KMS-11 (cell line): Measurements from ENCODE around the gene PRDM16.

ENCODE experiments used
- H2AFZ ChIP-seq: fragments of 200-600 bp; sonication (generic); 2 replicates; pipeline ENCODE4 v1.6.1; 2016; ENCODE audit warnings: antibody characterized with exemption, mixed run types, low read depth
- H3K27ac ChIP-seq: fragments of 200-600 bp; sonication (generic); 2 replicates; pipeline ENCODE4 v1.6.1; 2016; ENCODE audit warnings: mild to moderate bottlenecking, mixed run types
- H3K27me3 ChIP-seq: fragments of 200-600 bp; sonication (generic); 2 replicates; pipeline ENCODE4 v1.6.1; 2017; ENCODE audit warnings: mild to moderate bottlenecking, low read depth, mixed run types, moderate library complexity; ENCODE audit not compliant: insufficient read depth
- H3K36me3 ChIP-seq: fragments of 200-600 bp; sonication (generic); 2 replicates; pipeline ENCODE4 v1.6.1; 2017; ENCODE audit warnings: mild to moderate bottlenecking, mixed run types; ENCODE audit not compliant: insufficient read depth
- H3K4me1 ChIP-seq: fragments of 200-600 bp; sonication (generic); 2 replicates; pipeline ENCODE4 v1.6.1; 2016; ENCODE audit warnings: mild to moderate bottlenecking, low read depth, mixed run types; ENCODE audit not compliant: poor library complexity, severe bottlenecking
- H3K4me2 ChIP-seq: fragments of 200-600 bp; sonication (generic); 2 replicates; pipeline ENCODE4 v1.7.0; 2016; ENCODE audit warnings: mild to moderate bottlenecking, mixed run types
- H3K4me3 ChIP-seq: fragments of 200-600 bp; sonication (generic); IDR thresholded peaks from 2 replicates; pipeline ENCODE4 v1.6.1; 2017; ENCODE audit warnings: low read depth, low read length, mixed read lengths; ENCODE audit not compliant: insufficient read depth
- H3K79me2 ChIP-seq: fragments of 200-600 bp; sonication (generic); 2 replicates; pipeline ENCODE4 v1.6.1; 2016; ENCODE audit warnings: low read depth, mixed run types; ENCODE audit not compliant: insufficient read depth
- H3K9ac ChIP-seq: fragments of 200-600 bp; sonication (generic); 2 replicates; pipeline ENCODE4 v1.6.1; 2016; ENCODE audit warnings: mild to moderate bottlenecking, mixed run types
- H4K20me1 ChIP-seq: fragments of 200-600 bp; sonication (generic); 2 replicates; pipeline ENCODE4 v1.6.1; 2016; ENCODE audit warnings: mild to moderate bottlenecking, mixed run types; ENCODE audit not compliant: insufficient read depth
- CTCF ChIP-seq: fragments of 200-600 bp; sonication (generic); conservative IDR thresholded peaks from 2 replicates; pipeline ENCODE4 v1.6.1; 2017; ENCODE audit warnings: low read depth, mild to moderate bottlenecking, antibody characterized with exemption, low read length, moderate library complexity, mixed read lengths

The PRDM16 gene

GRCh38 chr1:3185896-3186525 lies 117.0 kb downstream of the PRDM16 start:
- Histone ChIP-seq H3K9ac (no peak overlapping the region), H4K20me1 (no peaks in the 10 kb centered on the region), H2AFZ (no peak overlapping the region), H3K27ac (no peak overlapping the region), H3K4me1 (no peaks in the 10 kb centered on the region), H3K27me3 (peaks cover 50% of the 10 kb centered on the region), H3K79me2 (no peaks in the 10 kb centered on the region), H3K36me3 (no peaks in the 10 kb centered on the region), H3K4me3 (no peak overlapping the region), H3K4me2 (no peak overlapping the region)
- no peak for TF ChIP-seq CTCF

GRCh38 chr1:3186526-3186921 lies 117.5 kb downstream of the PRDM16 start:
- no peaks in the 10 kb centered on the region for H3K79me2 ChIP-seq

GRCh38 chr1:3187415-3188149 lies 118.6 kb downstream of the PRDM16 start:
- no peak overlapping the region for H3K4me2 ChIP-seq
- H3K27me3 ChIP-seq, result peaks cover 57% of the 10 kb centered on the region

More at GRCh38 chr1:3186526-3186921, 117.5 kb downstream of the PRDM16 start:
- Histone ChIP-seq H2AFZ (no peak overlapping the region), H3K4me1 (no peaks in the 10 kb centered on the region), H4K20me1 (no peaks in the 10 kb centered on the region), H3K4me2 (no peak overlapping the region), H3K4me3 (no peak overlapping the region), H3K27me3 (peaks cover 53% of the 10 kb centered on the region), H3K36me3 (no peaks in the 10 kb centered on the region), H3K27ac (no peak overlapping the region), H3K9ac (no peak overlapping the region)
- TF ChIP-seq CTCF, result no peak

More at GRCh38 chr1:3187415-3188149, 118.6 kb downstream of the PRDM16 start:
- H3K9ac ChIP-seq, result no peak overlapping the region
- no peaks in the 10 kb centered on the region for H3K36me3 ChIP-seq
- H3K79me2 ChIP-seq, result no peaks in the 10 kb centered on the region
- no peaks in the 10 kb centered on the region for H3K4me1 ChIP-seq
- no peak for TF ChIP-seq CTCF
- no peak overlapping the region for H2AFZ ChIP-seq
- no peak overlapping the region for H3K27ac ChIP-seq
- no peak overlapping the region for H3K4me3 ChIP-seq
- H4K20me1 ChIP-seq, result no peaks in the 10 kb centered on the region
